Chondrocyte (in vitro differentiated cells): Measurements from ENCODE around the gene CTDSP2. TPM values are rescaled to one million over a fixed set of nuclear protein-coding genes. Genes with fewer than 3 reads are reported as not detected.
"Not testable (repeated sequence)": the region's sequence is repeated elsewhere in the genome, so short reads cannot be mapped to it uniquely, and the experiment has no call there.

Experiments used
- DNase-seq: peaks from one replicate; pipeline ENCODE4 v3.0.0; 2021; ENCODE audit warnings: mixed read lengths, low spot score
- H3K27ac Mint-ChIP-seq: one replicate; pipeline ENCODE4 v1.8.0; 2021; ENCODE audit warnings: mild to moderate bottlenecking, moderate library complexity, mixed read lengths; ENCODE audit not compliant: unreplicated experiment
- H3K27me3 Mint-ChIP-seq: 2 replicates; pipeline ENCODE4 v1.8.0; 2021; ENCODE audit warnings: low read depth, mixed read lengths
- H3K36me3 Mint-ChIP-seq: 2 replicates; pipeline ENCODE4 v1.8.0; 2021; ENCODE audit warnings: low read depth, mixed read lengths
- H3K4me1 Mint-ChIP-seq: 2 replicates; pipeline ENCODE4 v1.8.0; 2021; ENCODE audit warnings: low read depth, mild to moderate bottlenecking, mixed read lengths
- H3K4me3 Mint-ChIP-seq: one replicate; pipeline ENCODE4 v1.8.0; 2021; ENCODE audit warnings: mild to moderate bottlenecking, moderate library complexity, mixed read lengths; ENCODE audit not compliant: unreplicated experiment
- H3K9me3 Mint-ChIP-seq: 2 replicates; pipeline ENCODE4 v1.8.0; 2021; ENCODE audit warnings: low read depth, mixed read lengths
- total RNA-seq: library from RNA; stranded (reverse); gene quantifications from 3 replicates; pipeline ENCODE4 v1.2.1, GENCODE V29; 2021
- TF ChIP-seq, protein P1 (sequence below): fragments of 200-600 bp; sonication (generic); IDR thresholded peaks from 2 replicates; pipeline ENCODE4 v1.5.0; 2021; ENCODE audit warnings: antibody characterized with exemption, mild to moderate bottlenecking, moderate library complexity

Gene CTDSP2
- total RNA-seq, 1 donor from 2014 or later = 113 TPM

DNA sequence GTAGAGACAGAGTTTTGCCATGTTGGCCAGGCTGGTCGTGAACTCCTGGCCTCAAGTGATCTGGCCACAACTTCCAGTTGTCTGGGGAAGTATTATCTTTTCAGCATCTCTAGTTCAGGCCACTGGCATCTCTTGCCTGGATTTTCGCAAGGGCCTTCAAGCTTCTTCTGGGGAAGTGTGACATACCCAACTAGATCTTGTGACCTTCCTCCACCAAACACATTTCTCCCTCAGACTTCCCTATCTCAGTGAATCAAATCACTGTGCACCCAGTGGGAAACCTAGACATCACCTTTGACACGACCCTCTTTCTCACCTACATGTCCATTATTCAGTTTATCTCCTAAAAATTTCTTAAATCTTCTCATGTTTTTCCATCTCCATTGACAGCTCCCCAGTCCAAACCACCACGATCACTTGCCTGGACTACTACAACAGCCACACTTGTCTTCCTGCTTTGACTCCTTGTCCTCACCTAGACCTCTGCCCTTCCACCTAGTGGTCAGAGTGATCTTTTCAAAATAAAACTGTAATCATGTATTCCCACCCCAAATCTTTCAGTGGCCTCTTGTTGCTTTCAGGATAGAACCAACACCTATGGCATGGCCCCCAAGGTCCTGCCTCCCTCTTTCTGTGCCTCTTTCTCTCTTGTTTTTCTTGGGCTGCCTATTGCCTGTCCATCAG, 70.8 kb downstream of the CTDSP2 start:
- Mint-ChIP-seq H3K4me3 (no peak overlapping the region), H3K36me3 (peaks cover 13% of the 10 kb centered on the region), H3K4me1 (peaks cover 26% of the 10 kb centered on the region), H3K9me3 (no peaks in the 10 kb centered on the region), H3K27ac (peak overlapping the region; percentile 8), H3K27me3 (no peaks in the 10 kb centered on the region)
- no peak for DNase-seq
- TF ChIP-seq, protein P1, sequence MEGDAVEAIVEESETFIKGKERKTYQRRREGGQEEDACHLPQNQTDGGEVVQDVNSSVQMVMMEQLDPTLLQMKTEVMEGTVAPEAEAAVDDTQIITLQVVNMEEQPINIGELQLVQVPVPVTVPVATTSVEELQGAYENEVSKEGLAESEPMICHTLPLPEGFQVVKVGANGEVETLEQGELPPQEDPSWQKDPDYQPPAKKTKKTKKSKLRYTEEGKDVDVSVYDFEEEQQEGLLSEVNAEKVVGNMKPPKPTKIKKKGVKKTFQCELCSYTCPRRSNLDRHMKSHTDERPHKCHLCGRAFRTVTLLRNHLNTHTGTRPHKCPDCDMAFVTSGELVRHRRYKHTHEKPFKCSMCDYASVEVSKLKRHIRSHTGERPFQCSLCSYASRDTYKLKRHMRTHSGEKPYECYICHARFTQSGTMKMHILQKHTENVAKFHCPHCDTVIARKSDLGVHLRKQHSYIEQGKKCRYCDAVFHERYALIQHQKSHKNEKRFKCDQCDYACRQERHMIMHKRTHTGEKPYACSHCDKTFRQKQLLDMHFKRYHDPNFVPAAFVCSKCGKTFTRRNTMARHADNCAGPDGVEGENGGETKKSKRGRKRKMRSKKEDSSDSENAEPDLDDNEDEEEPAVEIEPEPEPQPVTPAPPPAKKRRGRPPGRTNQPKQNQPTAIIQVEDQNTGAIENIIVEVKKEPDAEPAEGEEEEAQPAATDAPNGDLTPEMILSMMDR = peak; percentile 13

DNA sequence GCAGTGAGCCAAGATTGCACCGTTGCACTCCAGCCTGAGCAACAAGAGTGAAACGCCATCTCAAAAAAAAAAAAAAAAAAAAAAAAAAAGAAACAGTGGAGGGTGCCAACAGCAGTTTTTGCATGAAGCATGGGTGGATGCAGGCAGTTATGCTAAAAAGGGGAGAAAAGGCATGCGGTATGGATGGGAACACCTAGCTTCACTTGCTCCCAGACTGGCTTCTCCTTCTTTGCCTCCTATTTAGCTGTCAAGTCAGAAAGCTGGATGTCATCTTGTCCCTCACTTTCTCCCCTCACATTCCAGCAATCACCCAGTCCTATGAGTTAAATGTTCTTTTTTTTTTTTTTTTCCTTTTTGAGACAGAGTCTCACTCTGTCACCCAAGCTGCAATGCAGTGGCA, 71.5 kb downstream of the CTDSP2 start:
- no peak for DNase-seq
- Mint-ChIP-seq H3K4me3 (no peak overlapping the region), H3K4me1 (peaks cover 26% of the 10 kb centered on the region), H3K36me3 (peaks cover 17% of the 10 kb centered on the region), H3K27me3 (no peaks in the 10 kb centered on the region), H3K27ac (no peak overlapping the region), H3K9me3 (no peaks in the 10 kb centered on the region)
- TF ChIP-seq, protein P1 = no peak

DNA sequence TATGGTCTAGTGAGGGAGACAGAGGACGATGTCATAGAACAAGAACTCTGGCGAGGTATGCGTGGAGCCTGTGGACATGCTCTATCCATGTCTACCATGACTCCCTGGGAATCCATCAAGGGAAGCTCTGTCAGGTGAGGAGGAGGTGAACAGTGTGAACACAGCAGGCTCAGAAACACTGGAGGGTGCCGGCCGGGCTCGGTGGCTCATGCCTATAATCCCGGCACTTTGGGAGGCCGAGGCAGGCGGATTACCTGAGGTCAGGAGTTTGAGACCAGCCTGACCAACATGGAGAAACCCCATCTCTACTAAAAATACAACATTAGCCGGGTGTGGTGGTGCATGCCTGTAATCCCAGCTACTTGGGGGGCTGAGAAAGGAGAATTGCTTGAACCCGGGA, 71.9 kb downstream of the CTDSP2 start:
- not testable (repeated sequence) for H3K4me3 Mint-ChIP-seq, H3K27ac Mint-ChIP-seq, H3K27me3 Mint-ChIP-seq, DNase-seq, H3K9me3 Mint-ChIP-seq
- H3K36me3 Mint-ChIP-seq = peaks cover 20% of the 10 kb centered on the region
- H3K4me1 Mint-ChIP-seq = peaks cover 26% of the 10 kb centered on the region

DNA sequence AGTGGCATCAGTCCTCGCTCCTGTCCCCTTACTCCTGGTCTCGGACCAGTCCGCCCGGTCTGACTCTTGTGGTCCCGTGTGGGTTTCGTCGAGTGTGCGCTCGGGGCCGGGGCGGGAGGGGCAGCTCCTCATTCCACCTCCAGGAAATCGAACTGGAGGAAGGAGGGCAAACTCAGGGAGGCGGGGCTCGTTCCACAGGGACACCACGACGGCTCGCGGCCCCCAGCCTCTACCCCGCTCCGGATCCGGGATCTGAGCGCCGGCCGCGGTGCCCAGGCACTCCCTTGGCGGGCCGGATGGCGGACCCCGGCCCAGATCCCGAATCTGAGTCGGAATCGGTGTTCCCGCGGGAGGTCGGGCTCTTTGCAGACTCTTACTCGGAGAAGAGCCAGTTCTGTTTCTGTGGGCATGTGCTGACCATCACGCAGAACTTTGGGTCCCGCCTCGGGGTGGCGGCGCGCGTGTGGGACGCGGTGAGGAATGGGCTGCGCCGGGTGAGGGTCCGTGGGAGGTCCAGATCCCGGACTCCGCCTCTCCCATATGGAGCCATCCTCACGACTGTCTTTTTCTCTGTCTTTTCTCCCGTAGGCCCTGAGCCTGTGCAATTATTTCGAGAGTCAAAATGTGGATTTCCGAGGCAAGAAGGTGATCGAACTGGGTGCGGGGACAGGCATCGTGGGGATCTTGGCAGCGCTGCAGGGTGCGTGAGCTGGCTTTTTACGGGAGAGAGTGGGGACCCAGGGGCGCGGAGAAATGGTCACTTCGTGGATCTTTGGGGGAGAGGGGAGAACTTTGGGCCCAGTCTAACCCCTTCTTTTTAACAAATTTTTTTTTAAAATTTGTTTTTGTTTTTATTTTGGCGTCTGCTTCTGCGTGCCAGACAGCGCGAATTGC, 73.9 kb downstream of the CTDSP2 start, which contains the start of gene EEF1AKMT3:
TSS of gene EEF1AKMT3 (plus strand) at position 186 of the 894 bp plus-strand sequence. CDS start at position 297, 111 bp downstream.
- H3K27me3 Mint-ChIP-seq = no peaks in the 10 kb centered on the region
- TF ChIP-seq, protein P1 = no peak
- peaks cover 22% of the 10 kb centered on the region for H3K4me1 Mint-ChIP-seq
- H3K4me3 Mint-ChIP-seq = peak within 1 kb of the TSS; percentile 100
- H3K36me3 Mint-ChIP-seq = peaks cover 28% of the 10 kb centered on the region
- no peaks in the 10 kb centered on the region for H3K9me3 Mint-ChIP-seq
- no peak for DNase-seq
- peak within 1 kb of the TSS; percentile 100 for H3K27ac Mint-ChIP-seq

DNA sequence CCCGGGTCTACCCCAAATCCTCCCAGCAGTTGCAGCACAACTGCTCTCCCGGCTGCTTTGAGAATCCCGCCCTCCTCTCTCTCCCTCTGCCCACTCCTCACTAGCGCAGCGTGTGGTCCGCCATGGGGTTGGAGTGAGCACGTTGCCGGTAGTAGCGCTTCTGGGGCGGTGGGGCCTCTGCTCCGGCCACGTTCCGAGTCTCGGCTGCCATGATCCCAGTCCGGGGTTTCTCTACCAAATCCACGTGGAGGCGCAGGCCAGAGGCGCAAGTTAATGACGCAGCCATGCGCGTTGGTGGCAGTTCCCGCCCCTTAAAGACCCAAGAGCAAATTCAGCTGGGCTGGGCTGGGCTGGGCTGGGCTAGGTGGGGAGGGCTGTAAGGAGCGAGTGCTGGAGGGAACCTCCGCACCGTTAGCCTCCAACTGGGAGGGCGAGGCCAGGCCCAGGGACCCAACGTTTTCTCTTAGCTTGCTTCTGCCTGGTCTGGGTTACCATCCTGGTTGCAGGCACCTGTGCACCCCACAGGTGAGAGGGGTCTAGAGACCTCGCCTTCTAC, 74.6 kb downstream of the CTDSP2 start, which contains the start of gene METTL1:
TSS of gene METTL1 (minus strand) at position 233 of the 556 bp plus-strand sequence. CDS start at position 211, 22 bp downstream.
- TF ChIP-seq, protein P1 = no peak
- H3K4me3 Mint-ChIP-seq = peak within 1 kb of the TSS; percentile 100
- no peaks in the 10 kb centered on the region for H3K27me3 Mint-ChIP-seq
- H3K4me1 Mint-ChIP-seq = peaks cover 24% of the 10 kb centered on the region
- H3K36me3 Mint-ChIP-seq = peaks cover 28% of the 10 kb centered on the region
- DNase-seq = no peak
- H3K27ac Mint-ChIP-seq = peak within 1 kb of the TSS; percentile 100
- H3K9me3 Mint-ChIP-seq = no peaks in the 10 kb centered on the region
